GM19438 (cell line): ENCODE results near the gene EIF3L.

ENCODE experiments used
- ATAC-seq: cut with Tn5 transposase; IDR thresholded peaks from one replicate; pipeline ENCODE4 v1.9.1; 2021; ENCODE audit warnings: low read depth; ENCODE audit not compliant: unreplicated experiment

EIF3L gene

GRCh38 chr22:37925767-37926166 is 76.5 kb downstream of the EIF3L start:
- no peak for ATAC-seq

DNA sequence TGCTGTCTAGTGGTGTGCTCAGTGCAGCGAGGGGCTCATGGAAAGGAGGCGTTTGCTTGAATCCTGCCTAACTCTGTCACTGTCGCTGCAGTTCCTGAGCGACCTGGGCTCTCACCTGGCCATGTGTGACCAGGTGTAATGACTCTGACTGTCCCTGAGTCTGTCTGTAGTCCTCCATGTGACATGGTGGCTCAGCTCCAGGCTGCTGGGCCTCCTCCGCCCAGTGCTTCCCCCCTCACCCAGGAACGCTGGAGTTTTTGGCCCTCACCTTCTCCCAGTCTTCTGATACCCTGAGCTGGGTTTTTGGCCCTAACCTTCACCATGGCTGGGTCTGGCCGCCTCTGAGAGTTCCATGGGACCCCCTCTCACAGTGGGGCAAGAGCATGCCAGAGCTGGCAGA is 77.1 kb downstream of the EIF3L start:
- no peak for ATAC-seq

DNA sequence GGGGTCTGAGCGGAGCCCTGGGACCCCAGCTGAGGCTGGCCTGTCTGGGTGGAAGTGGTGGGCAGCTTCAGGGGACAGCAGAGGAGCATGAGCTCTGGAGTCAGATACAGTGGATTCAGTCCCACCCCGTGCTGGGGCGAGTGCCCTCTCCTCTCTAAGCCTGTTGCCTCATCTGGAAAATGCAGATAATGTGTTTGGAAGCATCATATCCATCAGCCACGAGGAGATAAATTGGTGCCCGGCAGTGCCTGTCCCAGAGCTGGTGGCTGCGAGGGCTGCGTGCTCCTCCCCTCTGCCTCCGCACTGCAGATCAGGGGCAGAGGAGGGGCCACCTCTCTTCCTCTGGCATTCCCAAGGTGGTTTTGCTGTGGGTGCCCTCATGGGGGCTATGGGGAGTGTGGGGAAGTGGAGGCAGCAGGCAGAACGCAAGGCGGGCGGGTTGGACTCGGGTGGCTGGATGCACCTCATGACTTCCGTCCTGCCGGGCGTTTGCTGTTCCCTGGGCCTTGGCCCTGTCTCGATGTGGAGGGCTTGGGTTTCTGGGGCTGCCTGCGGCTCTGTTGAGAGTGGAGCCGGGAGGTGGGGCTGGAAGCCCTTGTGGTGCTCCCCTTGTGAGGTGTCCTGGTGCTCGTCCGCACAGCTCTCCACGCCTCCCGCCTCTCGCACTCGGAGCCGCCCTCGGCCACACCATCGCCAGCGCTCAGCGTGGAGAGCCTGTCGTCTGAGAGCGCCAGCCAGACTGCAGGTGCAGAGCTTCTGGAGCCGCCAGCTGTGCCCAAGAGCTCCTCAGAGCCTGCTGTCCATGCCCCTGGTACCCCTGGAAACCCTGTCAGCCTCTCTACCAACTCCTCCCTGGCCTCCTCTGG is 77.8 kb downstream of the EIF3L start:
- no peak for ATAC-seq

DNA sequence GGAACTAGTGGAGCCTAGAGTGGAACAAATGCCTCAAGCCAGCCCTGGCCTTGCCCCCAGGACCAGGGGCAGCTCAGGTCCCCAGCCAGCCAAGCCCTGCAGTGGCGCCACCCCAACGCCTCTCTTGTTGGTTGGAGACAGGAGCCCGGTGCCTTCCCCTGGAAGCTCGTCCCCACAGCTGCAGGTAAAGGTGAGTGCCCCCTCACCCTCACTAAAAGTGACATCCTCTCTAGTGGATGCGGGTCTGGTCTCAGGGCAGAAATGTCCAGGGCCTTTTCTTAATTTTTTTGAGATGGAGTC is 78.4 kb downstream of the EIF3L start:
- no peak for ATAC-seq

GRCh38 chr22:37929390-37929789 is 80.2 kb downstream of the EIF3L start:
- ATAC-seq = no peak

DNA sequence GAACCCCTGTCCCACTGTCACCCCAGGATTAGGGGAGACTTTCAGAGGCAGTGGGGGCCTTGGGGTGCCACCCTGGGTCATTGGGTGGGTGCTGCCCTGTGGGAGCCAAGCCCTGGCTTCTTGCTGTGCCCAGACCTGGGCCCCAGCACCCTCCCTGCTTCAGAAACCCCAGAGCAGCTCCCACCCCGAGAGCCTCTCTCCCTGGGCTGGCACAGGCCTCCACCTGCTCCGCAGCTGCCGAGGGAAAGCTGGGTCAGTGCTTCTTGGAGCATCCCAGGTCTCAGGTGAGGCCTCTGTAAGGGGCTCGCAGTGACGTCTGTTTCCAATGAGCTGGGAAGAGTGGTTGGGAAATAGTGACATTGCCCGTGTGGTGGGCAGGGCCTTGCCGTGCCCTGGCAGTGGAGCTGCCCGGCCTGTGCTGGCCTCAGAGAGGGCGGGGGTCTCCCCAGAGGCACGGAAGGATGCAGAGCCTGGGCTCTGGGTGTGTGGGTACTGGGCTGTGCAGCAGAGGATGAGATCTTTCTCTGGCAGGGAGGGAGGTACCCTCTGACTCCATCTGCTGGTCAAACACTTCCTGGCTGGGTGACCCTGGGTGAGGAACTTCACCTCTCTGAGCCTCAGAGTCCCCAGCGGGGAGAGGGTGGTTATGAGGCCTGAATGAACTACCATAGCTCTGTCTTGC is 81.2 kb downstream of the EIF3L start:
- no peak for ATAC-seq

DNA sequence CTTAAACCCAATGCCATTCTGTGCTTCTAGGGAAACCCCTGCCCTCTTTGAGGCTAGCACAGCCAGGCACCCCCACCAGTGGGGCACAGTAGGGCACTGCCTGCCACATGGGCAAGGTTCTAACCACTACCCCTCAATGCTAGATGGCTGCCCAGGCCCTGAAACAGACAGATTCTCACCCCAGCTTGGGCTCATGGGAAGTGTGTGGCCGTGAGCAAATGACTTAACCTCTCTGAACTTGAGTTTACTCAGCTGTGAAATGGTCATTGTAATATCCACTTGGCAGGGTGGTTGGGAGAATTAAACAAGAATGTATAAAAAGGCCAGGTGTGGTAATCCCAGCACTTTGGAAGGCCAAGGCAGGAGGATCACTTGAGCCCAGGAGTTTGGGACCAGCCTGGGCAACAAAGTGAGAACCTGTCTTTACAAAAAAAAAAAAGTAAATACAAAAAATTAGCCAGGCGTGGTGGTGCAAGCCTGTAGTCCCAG is 81.8 kb downstream of the EIF3L start:
- ATAC-seq = no peak

GRCh38 chr22:37931893-37932389 is 82.7 kb downstream of the EIF3L start:
- no peak for ATAC-seq

DNA sequence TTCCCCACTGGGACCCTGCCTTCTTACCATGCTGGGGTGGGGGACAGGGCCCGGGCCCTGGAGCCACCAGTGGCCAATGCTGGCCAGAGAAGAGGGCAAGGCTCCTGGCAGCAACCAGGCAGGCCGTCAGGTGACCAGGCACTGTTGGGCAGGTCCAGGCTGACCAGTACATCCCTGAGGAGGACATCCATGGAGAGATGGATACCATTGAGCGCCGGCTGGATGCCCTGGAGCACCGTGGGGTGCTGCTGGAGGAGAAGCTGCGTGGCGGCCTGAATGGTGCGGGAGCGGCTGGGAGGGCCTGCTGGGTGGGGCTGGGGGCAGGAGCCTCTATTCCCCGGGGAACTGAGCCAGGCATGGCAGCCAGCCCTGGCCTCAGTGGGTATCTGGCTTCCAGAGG is 83.2 kb downstream of the EIF3L start:
- ATAC-seq = no peak

DNA sequence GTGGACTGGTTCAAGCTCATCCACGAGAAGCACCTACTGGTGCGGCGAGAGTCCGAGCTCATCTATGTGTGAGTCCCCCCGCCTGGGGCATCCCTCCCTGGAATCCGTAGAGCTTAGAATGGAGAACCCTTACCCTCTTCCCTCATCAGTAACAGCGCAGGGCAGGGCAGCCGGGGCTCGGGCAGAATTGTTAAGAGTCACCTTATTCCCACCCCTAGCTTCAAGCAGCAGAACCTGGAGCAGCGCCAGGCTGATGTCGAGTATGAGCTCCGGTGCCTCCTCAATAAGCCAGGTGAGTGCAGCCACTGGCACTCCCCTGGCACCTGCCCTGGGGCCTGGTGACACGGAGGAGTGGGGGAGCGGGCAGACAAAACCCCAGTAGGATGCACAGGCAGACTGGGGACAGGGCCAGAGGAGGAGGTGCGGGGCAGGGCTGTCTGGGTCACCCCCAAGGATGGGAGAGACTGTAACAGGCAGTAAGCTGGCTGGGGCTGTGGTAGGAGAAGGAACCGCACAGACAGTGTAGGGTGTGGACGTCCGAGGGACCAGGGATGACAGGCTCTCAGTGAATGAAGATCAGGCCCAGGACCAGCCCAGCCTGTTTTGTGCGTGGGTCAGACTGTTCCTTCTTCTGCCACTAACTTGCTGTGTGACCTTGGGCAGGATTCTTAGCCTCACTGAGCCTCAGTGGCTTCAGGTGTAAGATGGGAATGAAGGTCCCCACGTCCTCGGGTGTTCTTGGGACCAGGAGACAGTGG is 83.8 kb downstream of the EIF3L start:
- ATAC-seq = no peak

GRCh38 chr22:37933711-37934376 is 84.6 kb downstream of the EIF3L start:
- ATAC-seq = peak; percentile 73
